Measurements from ENCODE around the gene HEATR9.

- peak; percentile 85 for TF ChIP-seq CTCF (IDR thresholded peaks at IDR 0.05; ENCODE audit: insufficient read depth, low read length, poor library complexity, severe bottlenecking)
- TF ChIP-seq EZH2phosphoT487 (conservative IDR thresholded peaks at IDR 0.05; ENCODE audit: low read length) = no peak
Observed at GRCh38 chr17:35808962-35809854, 59.5 kb downstream of the HEATR9 start, which contains the start of gene TAF15.
